AG08396 (cell line): ENCODE measurements around the gene AAR2.

ENCODE experiments used
- DNase-seq: peaks from one replicate; pipeline ENCODE4 v3.0.0; 2012; ENCODE audit warnings: low spot score, mixed read lengths

Gene AAR2

GRCh38 chr20:36260316-36260715 lies 24.0 kb downstream of the AAR2 start:
- no peak for DNase-seq

GRCh38 chr20:36261389-36262105 lies 25.3 kb downstream of the AAR2 start:
- no peak for DNase-seq

- no peak for DNase-seq
These were observed 26.2 kb downstream of the AAR2 start for GRCh38 chr20:36262440-36262839.

- no peak for DNase-seq
These were observed 28.4 kb downstream of the AAR2 start for GRCh38 chr20:36264426-36265246.

GRCh38 chr20:36266189-36266588 lies 29.9 kb downstream of the AAR2 start:
- no peak for DNase-seq

- DNase-seq: no peak
These were observed 31.5 kb downstream of the AAR2 start for GRCh38 chr20:36267605-36268381.

GRCh38 chr20:36268440-36269342 lies 32.4 kb downstream of the AAR2 start:
- no peak for DNase-seq

- no peak for DNase-seq
These were observed 33.2 kb downstream of the AAR2 start for GRCh38 chr20:36269507-36269906.

GRCh38 chr20:36270744-36271638 lies 34.7 kb downstream of the AAR2 start:
- DNase-seq: no peak

- no peak for DNase-seq
These were observed 35.6 kb downstream of the AAR2 start for GRCh38 chr20:36271639-36272546.

- no peak for DNase-seq
These were observed 36.4 kb downstream of the AAR2 start for GRCh38 chr20:36272547-36273220.

- DNase-seq: peak; percentile 29
These were observed 37.3 kb downstream of the AAR2 start for GRCh38 chr20:36273414-36274180.

GRCh38 chr20:36274181-36274841 lies 38.0 kb downstream of the AAR2 start:
- no peak for DNase-seq

- DNase-seq: no peak
These were observed 38.7 kb downstream of the AAR2 start for GRCh38 chr20:36275011-36275410.

- no peak for DNase-seq
These were observed 39.3 kb downstream of the AAR2 start for GRCh38 chr20:36275441-36276189.

GRCh38 chr20:36277546-36277945 lies 41.3 kb downstream of the AAR2 start:
- no peak for DNase-seq

GRCh38 chr20:36279362-36279761 lies 43.1 kb downstream of the AAR2 start:
- DNase-seq: no peak
